Subcutaneous abdominal adipose tissue (tissue), 5 donors: ENCODE results near the gene MAGEB4.

ENCODE experiments used
- H3K27ac ChIP-seq: one replicate; pipeline ENCODE4 v1.7.0; 2013; ENCODE audit warnings: low read depth, mild to moderate bottlenecking, inconsistent platforms, low read length, moderate library complexity
- H3K27me3 ChIP-seq, 5 donors: one replicate each; pipeline ENCODE4 v1.7.0; 2013; ENCODE audit warnings: low read length in 5 of 5, inconsistent platforms in 1 of 5; ENCODE audit not compliant: control insufficient read depth in 5 of 5, insufficient read depth in 4 of 5
- H3K36me3 ChIP-seq, 5 donors: one replicate each; pipeline ENCODE4 v1.7.0; 2013; ENCODE audit warnings: low read length in 5 of 5; ENCODE audit not compliant: control insufficient read depth in 5 of 5, insufficient read depth in 5 of 5
- H3K4me1 ChIP-seq, 5 donors: one replicate each; pipeline ENCODE4 v1.7.0; 2013; ENCODE audit warnings: low read length in 5 of 5, mild to moderate bottlenecking in 3 of 5, moderate library complexity in 1 of 5; ENCODE audit not compliant: control insufficient read depth in 5 of 5, insufficient read depth in 5 of 5
- H3K4me3 ChIP-seq, 5 donors: one replicate each; pipeline ENCODE4 v1.7.0; 2013; ENCODE audit warnings: low read length in 5 of 5, low read depth in 1 of 5
- H3K9ac ChIP-seq, 5 donors: one replicate each; pipeline ENCODE4 v1.7.0; 2013; ENCODE audit warnings: low read length in 5 of 5, mild to moderate bottlenecking in 4 of 5, moderate library complexity in 3 of 5
- H3K9me3 ChIP-seq, 5 donors: one replicate each; pipeline ENCODE4 v1.7.0; 2013; ENCODE audit warnings: low read length in 5 of 5; ENCODE audit not compliant: control insufficient read depth in 5 of 5
- donor health status: healthy.
- donor health status: healthy.
- donor health status: healthy.
- donor health status: healthy.
- donor health status: healthy.

MAGEB4 gene

DNA sequence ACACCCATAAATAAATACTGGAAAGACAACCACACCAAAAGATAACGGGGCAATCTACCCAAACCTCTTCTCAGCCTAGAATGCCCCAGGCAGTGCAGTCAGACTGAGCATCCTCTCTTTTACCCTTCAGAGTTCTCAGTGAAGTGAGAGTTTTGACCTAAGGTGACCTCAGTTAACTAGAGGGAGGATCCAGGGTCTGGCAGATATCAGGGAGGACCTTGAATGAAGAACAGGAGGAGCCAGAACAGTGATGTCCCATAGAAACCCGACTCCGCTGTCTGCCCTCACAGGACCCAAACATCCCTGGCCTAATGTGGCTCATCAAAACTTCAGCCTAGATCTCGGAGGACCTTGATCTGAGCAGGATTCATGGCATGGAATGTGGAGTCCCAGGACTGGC, 11.4 kb upstream of the MAGEB4 start, which contains the start of gene MAGEB3:
MAGEB3 (plus strand) TSS at position 263 of the 400 bp plus-strand sequence. CDS start 5,268 bp downstream, outside the sequence.
- no peaks in the 10 kb centered on the region for H3K4me1 ChIP-seq
- no peaks in the 10 kb centered on the region for H3K9me3 ChIP-seq
- H3K36me3 ChIP-seq: no peaks in the 10 kb centered on the region
- no peak within 1 kb of the TSS for H3K9ac ChIP-seq
- no peak within 1 kb of the TSS for H3K27ac ChIP-seq
- peaks cover 2 to 11% (median 7%) of the 10 kb centered on the region in 5 donors for H3K27me3 ChIP-seq
- H3K4me3 ChIP-seq: no peak within 1 kb of the TSS

DNA sequence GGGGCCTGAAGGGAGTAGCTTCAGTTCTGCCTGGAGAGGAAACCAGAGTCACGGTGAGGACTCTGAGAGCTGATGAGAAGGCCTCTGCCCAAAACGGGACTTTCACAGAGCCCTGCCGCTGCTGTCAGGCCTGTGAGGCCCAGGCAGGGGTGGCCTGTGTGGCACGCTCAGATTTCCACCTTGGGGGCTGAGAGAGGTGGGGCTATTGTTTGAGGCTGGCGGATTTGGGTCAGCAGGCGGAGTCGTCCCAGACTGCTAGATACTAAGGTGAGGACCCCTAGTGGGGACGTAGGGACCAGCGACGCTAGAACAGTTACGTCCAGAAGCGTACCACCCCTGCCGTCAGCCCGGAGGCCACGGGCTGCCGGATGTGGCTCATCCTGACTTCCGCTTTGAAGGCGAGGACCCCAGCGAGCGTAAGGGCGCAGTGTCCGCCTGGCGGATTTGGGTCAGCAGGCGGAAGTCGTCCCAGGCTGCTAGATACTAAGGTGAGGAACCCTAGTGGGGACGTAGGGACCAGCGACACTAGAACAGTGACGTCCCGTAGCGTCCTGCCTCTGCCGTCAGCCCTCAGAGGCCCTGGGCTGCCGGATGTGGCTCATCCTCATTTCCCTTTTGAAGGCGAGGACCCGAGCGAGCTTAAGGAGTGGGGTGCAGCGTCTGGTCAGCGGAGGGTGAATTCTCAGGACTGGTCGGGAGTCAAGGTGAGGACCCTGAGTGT, 5.1 kb downstream of the MAGEB4 start, which contains the start of gene MAGEB1:
MAGEB1 (plus strand) TSS at position 378 of the 721 bp plus-strand sequence. CDS start 3,348 bp downstream, outside the sequence.
- H3K9me3 ChIP-seq: peaks cover 0 to 4% (median 0%) of the 10 kb centered on the region in 5 donors
- peaks cover 0 to 13% (median 4%) of the 10 kb centered on the region in 5 donors for H3K27me3 ChIP-seq
- no peak within 1 kb of the TSS for H3K27ac ChIP-seq
- H3K4me3 ChIP-seq: no peak within 1 kb of the TSS
- no peaks in the 10 kb centered on the region for H3K4me1 ChIP-seq
- H3K36me3 ChIP-seq: no peaks in the 10 kb centered on the region
- no peak within 1 kb of the TSS for H3K9ac ChIP-seq

DNA sequence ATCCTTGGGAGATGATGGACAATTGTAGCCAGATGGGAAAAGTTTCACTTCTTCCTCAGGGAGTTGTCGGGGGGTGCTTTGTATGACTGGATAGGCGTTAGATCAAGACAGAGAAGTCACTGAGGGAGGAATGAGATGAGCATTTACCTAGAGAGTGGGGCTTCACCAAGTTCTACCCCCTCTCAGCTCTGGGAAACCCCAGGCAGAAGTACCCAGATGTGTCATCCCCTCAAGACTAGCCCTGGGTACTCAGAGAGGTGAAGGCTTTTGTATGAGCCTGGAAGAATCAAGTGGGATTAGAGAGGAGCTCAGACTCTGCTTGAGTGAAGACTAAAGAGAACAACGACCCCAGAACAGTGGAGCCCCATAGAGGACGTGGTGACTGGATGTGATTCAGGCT, 7.1 kb downstream of the MAGEB4 start:
- Histone ChIP-seq H3K27me3 (peaks cover 0 to 9% (median 6%) of the 10 kb centered on the region in 5 donors), H3K9ac (no peak overlapping the region), H3K4me1 (no peaks in the 10 kb centered on the region), H3K4me3 (no peak overlapping the region), H3K27ac (no peak overlapping the region), H3K36me3 (no peaks in the 10 kb centered on the region), H3K9me3 (peaks cover 0 to 4% (median 0%) of the 10 kb centered on the region in 5 donors)

DNA sequence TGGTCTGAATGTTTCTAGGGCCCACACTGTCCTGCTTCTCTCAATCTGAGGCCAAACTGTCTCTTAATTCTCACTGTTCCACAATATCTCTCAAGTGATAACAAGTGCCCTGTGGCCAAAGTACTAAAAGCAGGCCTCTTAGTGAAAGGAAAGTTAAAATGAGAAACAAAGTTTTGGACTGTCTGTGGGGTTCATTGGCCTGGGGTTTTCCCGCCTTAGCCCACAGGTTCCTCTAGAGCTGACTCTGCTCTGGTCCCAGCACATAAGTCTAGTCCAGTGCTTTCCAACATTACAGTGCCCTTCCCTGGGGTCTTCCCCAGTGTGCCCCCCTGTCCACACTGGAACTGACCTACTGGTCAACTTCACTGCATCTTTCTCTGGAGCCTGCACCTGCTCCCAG, 11.5 kb downstream of the MAGEB4 start:
- peaks cover 0 to 7% (median 0%) of the 10 kb centered on the region in 5 donors for H3K9me3 ChIP-seq
- H3K36me3 ChIP-seq: no peaks in the 10 kb centered on the region
- H3K4me3 ChIP-seq: no peak overlapping the region
- H3K27me3 ChIP-seq: peaks cover 0 to 11% (median 0%) of the 10 kb centered on the region in 5 donors
- H3K27ac ChIP-seq: no peak overlapping the region
- no peaks in the 10 kb centered on the region for H3K4me1 ChIP-seq
- no peak overlapping the region for H3K9ac ChIP-seq

DNA sequence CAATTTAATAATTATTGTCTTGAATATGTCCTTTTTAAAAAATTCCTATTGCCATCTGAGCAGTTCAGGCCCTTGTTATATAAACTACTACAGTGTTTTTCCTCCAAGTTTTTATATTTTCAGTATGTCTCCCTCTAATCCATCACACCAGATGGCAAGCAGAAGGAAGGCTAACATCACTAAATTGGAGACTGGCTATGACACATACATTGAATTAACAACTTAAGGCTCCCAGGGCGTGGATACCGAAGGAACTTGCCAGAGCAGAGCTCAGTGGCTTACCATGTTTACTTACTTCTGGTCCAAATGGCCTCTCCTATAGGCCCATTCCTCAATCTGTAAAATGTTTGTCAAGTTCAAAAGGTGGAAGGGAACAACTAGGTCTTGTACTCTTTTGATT, 18.1 kb downstream of the MAGEB4 start:
- peaks cover 0 to 10% (median 0%) of the 10 kb centered on the region in 5 donors for H3K27me3 ChIP-seq
- H3K9ac ChIP-seq: no peak overlapping the region
- no peaks in the 10 kb centered on the region for H3K4me1 ChIP-seq
- no peaks in the 10 kb centered on the region for H3K36me3 ChIP-seq
- H3K27ac ChIP-seq: no peak overlapping the region
- H3K9me3 ChIP-seq: peaks cover 0 to 3% (median 0%) of the 10 kb centered on the region in 5 donors
- H3K4me3 ChIP-seq: no peak overlapping the region

DNA sequence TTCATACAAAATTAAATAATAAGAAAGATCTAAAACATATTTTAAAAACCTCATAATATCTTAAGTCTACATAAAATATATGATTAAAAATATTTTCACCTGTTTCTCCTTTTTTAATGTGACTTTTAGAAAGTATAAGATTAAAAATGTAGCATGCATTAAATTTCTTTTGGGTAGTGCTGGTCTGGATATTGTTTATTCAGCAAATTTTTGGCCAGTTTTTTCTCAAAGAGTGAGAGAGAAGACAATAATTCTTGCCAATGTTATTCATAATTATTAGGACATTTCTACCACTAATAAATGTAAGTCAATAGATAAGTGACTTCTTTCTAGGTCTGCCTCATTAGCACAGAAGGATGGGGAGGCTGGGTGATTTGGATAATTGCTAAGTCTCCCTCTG, 19.2 kb downstream of the MAGEB4 start:
- Histone ChIP-seq H3K9me3 (peaks cover 0 to 3% (median 0%) of the 10 kb centered on the region in 5 donors), H3K27ac (no peak overlapping the region), H3K27me3 (peaks cover 0 to 13% (median 0%) of the 10 kb centered on the region in 5 donors)

DNA sequence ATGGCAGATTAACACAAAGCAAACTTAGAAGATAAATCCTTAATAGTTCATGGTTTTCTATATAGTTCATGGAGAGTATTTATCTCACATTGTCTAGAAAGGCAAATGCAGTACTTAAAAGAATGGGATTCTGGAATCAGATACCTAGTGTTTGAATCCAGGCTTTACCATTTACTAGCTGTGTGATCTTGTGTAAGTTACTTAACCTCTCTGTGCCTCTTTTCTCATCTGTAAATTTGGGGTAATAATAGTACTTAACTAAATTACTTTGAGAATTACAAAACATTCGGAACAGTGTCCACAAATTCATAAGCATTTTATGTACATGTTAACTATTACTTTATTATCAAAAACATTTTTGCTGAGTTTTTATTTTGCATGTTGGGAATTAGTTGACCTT, 21.0 kb downstream of the MAGEB4 start:
- no peak overlapping the region for H3K27ac ChIP-seq
- H3K4me1 ChIP-seq: no peaks in the 10 kb centered on the region
- H3K9me3 ChIP-seq: no peaks in the 10 kb centered on the region
- H3K36me3 ChIP-seq: no peaks in the 10 kb centered on the region
- H3K4me3 ChIP-seq: no peak overlapping the region
- H3K27me3 ChIP-seq: peaks cover 0 to 8% (median 0%) of the 10 kb centered on the region in 5 donors
- no peak overlapping the region for H3K9ac ChIP-seq

More for the DNA sequence above, 19.2 kb downstream of the MAGEB4 start:
- no peaks in the 10 kb centered on the region for H3K4me1 ChIP-seq
- no peaks in the 10 kb centered on the region for H3K36me3 ChIP-seq
- H3K9ac ChIP-seq: no peak overlapping the region
- H3K4me3 ChIP-seq: no peak overlapping the region

DNA sequence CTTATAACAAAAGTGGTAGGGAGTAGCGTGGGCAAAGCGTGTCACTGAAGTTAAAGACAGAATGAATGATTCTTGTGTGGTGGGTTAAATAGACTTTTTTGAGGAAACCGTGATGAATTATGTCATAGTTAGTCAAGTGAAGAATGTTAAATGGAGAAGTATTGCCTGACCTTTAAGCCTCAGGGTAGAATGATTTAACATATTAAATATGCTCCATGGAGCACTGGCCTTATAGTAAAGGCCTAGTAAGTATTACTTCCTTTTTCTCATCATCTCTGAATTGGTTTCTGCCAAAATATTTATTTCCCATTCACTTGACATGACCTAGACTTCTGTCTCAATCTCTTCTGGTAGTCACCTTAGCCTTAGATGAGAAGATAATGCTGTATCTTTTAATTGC, 28.8 kb downstream of the MAGEB4 start:
- Histone ChIP-seq H3K4me3 (no peak overlapping the region), H3K9ac (no peak overlapping the region), H3K27ac (no peak overlapping the region), H3K36me3 (no peaks in the 10 kb centered on the region), H3K4me1 (no peaks in the 10 kb centered on the region), H3K9me3 (no peaks in the 10 kb centered on the region), H3K27me3 (peaks cover 0 to 5% (median 0%) of the 10 kb centered on the region in 5 donors)

DNA sequence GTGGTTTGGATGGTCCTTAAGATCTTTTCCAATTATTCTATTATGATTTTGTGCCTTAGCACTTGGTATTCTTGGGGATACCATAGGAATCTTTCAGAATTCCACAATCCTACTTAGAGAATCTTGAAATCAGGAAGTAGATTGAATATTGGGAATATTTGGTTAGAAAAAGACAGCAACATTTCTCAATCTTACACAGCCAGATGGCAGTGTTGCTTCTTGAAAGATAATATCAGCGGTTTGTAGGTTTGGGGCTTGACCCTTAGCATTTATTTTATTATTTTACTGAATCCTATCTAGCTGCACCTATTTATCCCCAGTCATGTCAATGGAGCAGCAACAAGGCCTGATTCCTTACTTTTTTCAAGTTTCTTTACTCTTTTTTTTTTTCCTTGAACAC, 33.7 kb downstream of the MAGEB4 start:
- H3K27me3 ChIP-seq: peaks cover 0 to 5% (median 0%) of the 10 kb centered on the region in 5 donors
- no peak overlapping the region for H3K4me3 ChIP-seq
- H3K4me1 ChIP-seq: peaks cover 0 to 4% (median 0%) of the 10 kb centered on the region in 5 donors
- H3K27ac ChIP-seq: no peak overlapping the region
- no peaks in the 10 kb centered on the region for H3K9me3 ChIP-seq
- no peaks in the 10 kb centered on the region for H3K36me3 ChIP-seq
- H3K9ac ChIP-seq: no peak overlapping the region

DNA sequence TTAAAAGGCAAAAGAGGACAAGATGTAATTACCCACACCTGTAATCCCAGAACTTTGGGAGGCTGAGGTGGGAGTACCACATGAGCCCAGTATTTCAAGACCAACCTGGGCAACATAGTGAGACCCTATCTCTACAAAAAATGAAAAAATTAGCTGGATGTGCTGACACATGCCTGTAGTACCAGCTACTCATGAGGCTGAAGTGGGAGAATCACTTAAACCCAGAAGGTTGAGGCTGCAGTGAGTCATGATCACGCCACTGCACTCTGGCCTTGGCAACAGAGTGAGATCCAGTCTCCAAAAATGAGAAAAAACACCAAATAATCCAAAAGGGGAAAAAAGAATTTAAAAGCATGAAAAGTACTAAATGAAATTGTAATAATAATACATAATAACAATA, 36.6 kb downstream of the MAGEB4 start:
- H3K9me3 ChIP-seq: no peaks in the 10 kb centered on the region
- no peak overlapping the region for H3K27ac ChIP-seq
- no peak overlapping the region for H3K4me3 ChIP-seq
- H3K27me3 ChIP-seq: no peaks in the 10 kb centered on the region
- H3K4me1 ChIP-seq: peaks cover 0 to 4% (median 0%) of the 10 kb centered on the region in 5 donors
- H3K36me3 ChIP-seq: no peaks in the 10 kb centered on the region
- no peak overlapping the region for H3K9ac ChIP-seq
